IPS-NIHi7 (cell line): ENCODE results near the gene VHLL.

ENCODE experiments used
- DNase-seq: peaks from one replicate; pipeline ENCODE4 v3.0.0; 2012; ENCODE audit warnings: mixed read lengths; ENCODE audit errors: extremely low spot score

VHLL gene

DNA sequence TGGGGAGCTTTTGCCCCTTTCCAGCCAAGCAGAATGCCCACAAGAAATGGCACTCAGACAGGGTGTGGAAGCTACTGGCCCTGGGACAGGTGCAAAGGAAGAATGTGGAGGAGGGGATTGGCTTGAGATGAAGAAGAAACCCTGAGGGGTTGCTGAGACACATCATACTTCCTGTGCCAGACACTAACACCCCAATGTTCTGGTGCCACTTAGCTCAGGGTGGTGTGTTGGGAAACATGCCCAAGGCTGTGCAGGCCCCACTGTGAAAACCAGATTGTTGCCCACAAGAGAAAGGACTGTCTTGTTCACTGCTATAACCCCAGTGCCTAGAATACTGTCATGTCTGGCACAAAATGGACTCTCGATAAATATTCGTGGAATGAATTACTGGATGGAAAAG lies 41.4 kb downstream of the VHLL start:
- DNase-seq: no peak

DNA sequence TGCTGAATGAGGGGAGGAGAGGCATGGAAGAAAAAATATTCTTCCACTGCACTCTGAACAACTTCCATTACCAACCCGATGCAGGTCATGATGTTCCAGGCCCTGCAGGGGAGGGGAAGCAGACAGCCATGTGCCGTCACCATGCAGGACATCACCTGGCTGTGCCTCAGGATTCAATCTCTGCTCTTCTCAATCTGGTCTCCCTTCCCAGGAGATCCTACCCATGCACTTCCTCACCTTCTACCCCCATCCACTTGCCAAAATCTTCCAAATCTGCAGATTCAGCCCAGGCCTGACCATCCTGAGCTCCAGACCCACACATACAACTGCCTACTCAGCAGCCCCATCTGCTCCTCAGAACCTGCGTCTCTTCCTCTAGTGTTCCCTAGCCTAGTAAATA lies 45.5 kb downstream of the VHLL start:
- no peak for DNase-seq

DNA sequence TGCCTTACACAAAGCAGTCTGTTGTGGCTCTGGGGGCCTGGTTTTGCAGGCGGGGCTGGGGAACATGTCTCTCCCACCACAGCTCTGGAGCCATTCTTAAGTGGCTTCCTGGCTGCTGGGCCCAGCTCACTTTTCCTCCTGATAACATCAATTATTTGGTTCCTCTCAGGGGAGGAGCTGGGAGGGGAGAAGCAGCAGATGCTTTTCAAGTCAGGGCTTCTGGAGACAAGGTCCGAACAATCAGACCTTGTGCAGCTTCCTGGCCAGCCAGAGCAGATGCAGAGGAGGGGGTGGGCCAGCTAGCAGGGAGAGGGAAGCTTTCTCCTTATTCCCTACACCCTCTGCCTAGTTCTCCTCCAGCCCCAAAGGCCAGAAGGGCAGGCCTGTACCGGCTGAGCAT lies 47.6 kb downstream of the VHLL start:
- no peak for DNase-seq

DNA sequence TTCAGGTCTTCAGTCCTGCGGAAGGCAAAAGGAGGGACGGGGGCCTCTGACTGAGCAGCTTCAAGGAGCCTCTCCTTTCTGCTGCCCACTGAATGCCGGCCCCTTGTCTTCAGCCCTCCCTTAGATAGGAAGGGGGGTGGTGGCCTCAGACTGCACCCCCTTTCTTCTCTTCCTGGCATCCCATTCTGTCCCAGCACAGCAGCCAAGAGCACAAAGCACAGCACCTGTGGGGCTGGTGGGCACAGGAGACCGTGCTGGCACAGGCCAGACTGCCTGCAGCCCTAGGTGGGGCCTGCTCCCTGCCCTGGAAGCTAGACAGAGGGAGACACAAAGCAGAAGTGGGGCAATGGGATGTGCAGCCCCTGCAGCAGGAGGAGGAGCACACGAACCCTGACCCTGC lies 49.5 kb downstream of the VHLL start:
- no peak for DNase-seq
